Muscle layer of colon (tissue), 2 donors: ENCODE results near the gene MT1M.
A peak's percentile ranks its signal among the peaks of the same experiment; 100 is the strongest.

Experiments used
- H3K27ac ChIP-seq: one replicate; pipeline ENCODE4 v1.7.0; 2013; ENCODE audit warnings: low read depth, mild to moderate bottlenecking, low read length, moderate library complexity
- H3K27me3 ChIP-seq, 2 donors: one replicate each; pipeline ENCODE4 v1.7.0; 2013; ENCODE audit warnings: low read length in 2 of 2, mild to moderate bottlenecking in 2 of 2; ENCODE audit not compliant: insufficient read depth in 2 of 2, control insufficient read depth in 1 of 2
- H3K36me3 ChIP-seq: one replicate; pipeline ENCODE4 v1.7.0; 2013; ENCODE audit warnings: mild to moderate bottlenecking, low read length; ENCODE audit not compliant: insufficient read depth
- H3K4me1 ChIP-seq: one replicate; pipeline ENCODE4 v1.7.0; 2013; ENCODE audit warnings: mild to moderate bottlenecking, low read length; ENCODE audit not compliant: insufficient read depth
- H3K4me3 ChIP-seq, 2 donors: one replicate each; pipeline ENCODE4 v1.7.0; 2013; ENCODE audit warnings: low read length in 2 of 2, low read depth in 1 of 2, mild to moderate bottlenecking in 1 of 2, moderate library complexity in 1 of 2
- H3K9ac ChIP-seq: one replicate; pipeline ENCODE4 v1.7.0; 2013; ENCODE audit warnings: low read length
- H3K9me3 ChIP-seq: one replicate; pipeline ENCODE4 v1.7.0; 2013; ENCODE audit warnings: mild to moderate bottlenecking, low read length
- donor health status: abdominal sarcoma.
- donor health status: Adenocarcinoma of cecum.

The MT1M gene

GRCh38 chr16:56643080-56643778 is 10.8 kb downstream of the MT1M start:
- Histone ChIP-seq H3K4me1 (peaks cover 12% of the 10 kb centered on the region), H3K9me3 (no peaks in the 10 kb centered on the region), H3K27me3 (peaks cover 50 to 62% of the 10 kb centered on the region in 2 donors), H3K4me3 (peak overlapping the region; percentile 28 to 38), H3K9ac (no peak overlapping the region), H3K27ac (no peak overlapping the region), H3K36me3 (no peaks in the 10 kb centered on the region)

GRCh38 chr16:56643833-56644232 is 11.4 kb downstream of the MT1M start:
- H3K4me1 ChIP-seq: peaks cover 8% of the 10 kb centered on the region
- no peaks in the 10 kb centered on the region for H3K9me3 ChIP-seq
- no peak overlapping the region for H3K27ac ChIP-seq
- H3K27me3 ChIP-seq: peaks cover 47 to 62% of the 10 kb centered on the region in 2 donors
- H3K36me3 ChIP-seq: no peaks in the 10 kb centered on the region
- peak overlapping the region; percentile 28 to 38 for H3K4me3 ChIP-seq
- H3K9ac ChIP-seq: no peak overlapping the region

GRCh38 chr16:56645311-56645710 is 12.9 kb downstream of the MT1M start:
- Histone ChIP-seq H3K9ac (no peak overlapping the region), H3K9me3 (no peaks in the 10 kb centered on the region), H3K27ac (no peak overlapping the region), H3K4me3 (no peak overlapping the region), H3K4me1 (peaks cover 6% of the 10 kb centered on the region), H3K36me3 (no peaks in the 10 kb centered on the region), H3K27me3 (peaks cover 32 to 51% of the 10 kb centered on the region in 2 donors)

- no peak overlapping the region for H3K9ac ChIP-seq
- H3K4me3 ChIP-seq: no peak overlapping the region
- H3K4me1 ChIP-seq: peaks cover 6% of the 10 kb centered on the region
- H3K9me3 ChIP-seq: no peaks in the 10 kb centered on the region
- H3K27me3 ChIP-seq: peaks cover 28 to 51% of the 10 kb centered on the region in 2 donors
- no peak overlapping the region for H3K27ac ChIP-seq
- no peaks in the 10 kb centered on the region for H3K36me3 ChIP-seq
These were observed 13.4 kb downstream of the MT1M start for GRCh38 chr16:56645838-56646237.

GRCh38 chr16:56647641-56648431 is 15.4 kb downstream of the MT1M start:
- Histone ChIP-seq H3K36me3 (no peaks in the 10 kb centered on the region), H3K9me3 (no peaks in the 10 kb centered on the region), H3K4me3 (no peak overlapping the region), H3K4me1 (peaks cover 6% of the 10 kb centered on the region), H3K27ac (no peak overlapping the region), H3K9ac (no peak overlapping the region), H3K27me3 (peaks cover 28 to 51% of the 10 kb centered on the region in 2 donors)

GRCh38 chr16:56649271-56649670 is 16.8 kb downstream of the MT1M start:
- Histone ChIP-seq H3K9me3 (no peaks in the 10 kb centered on the region), H3K27me3 (peaks cover 23 to 36% of the 10 kb centered on the region in 2 donors), H3K4me1 (no peaks in the 10 kb centered on the region), H3K36me3 (no peaks in the 10 kb centered on the region), H3K4me3 (no peak overlapping the region), H3K9ac (no peak overlapping the region), H3K27ac (no peak overlapping the region)

- Histone ChIP-seq H3K4me3 (no peak overlapping the region), H3K4me1 (no peaks in the 10 kb centered on the region), H3K9me3 (no peaks in the 10 kb centered on the region), H3K36me3 (no peaks in the 10 kb centered on the region), H3K27ac (no peak overlapping the region), H3K27me3 (peaks cover 18 to 31% of the 10 kb centered on the region in 2 donors), H3K9ac (no peak overlapping the region)
These were observed 17.4 kb downstream of the MT1M start for GRCh38 chr16:56649820-56650219.

GRCh38 chr16:56651586-56651985 is 19.1 kb downstream of the MT1M start, which contains the start of gene MT1B:
MT1B (plus strand) TSS chr16:56651886; CDS start chr16:56651954, 68 bp downstream.
- no peaks in the 10 kb centered on the region for H3K36me3 ChIP-seq
- no peaks in the 10 kb centered on the region for H3K9me3 ChIP-seq
- no peak within 1 kb of the TSS for H3K9ac ChIP-seq
- no peak within 1 kb of the TSS for H3K27ac ChIP-seq
- peaks cover 6 to 17% of the 10 kb centered on the region in 2 donors for H3K27me3 ChIP-seq
- no peak within 1 kb of the TSS for H3K4me3 ChIP-seq
- H3K4me1 ChIP-seq: no peaks in the 10 kb centered on the region

GRCh38 chr16:56652600-56652999 is 20.1 kb downstream of the MT1M start:
- Histone ChIP-seq H3K4me3 (no peak overlapping the region), H3K9me3 (no peaks in the 10 kb centered on the region), H3K4me1 (no peaks in the 10 kb centered on the region), H3K36me3 (no peaks in the 10 kb centered on the region), H3K27me3 (peaks cover 6 to 14% of the 10 kb centered on the region in 2 donors), H3K27ac (no peak overlapping the region), H3K9ac (no peak overlapping the region)

GRCh38 chr16:56653218-56653617 is 20.8 kb downstream of the MT1M start:
- no peak overlapping the region for H3K9ac ChIP-seq
- no peaks in the 10 kb centered on the region for H3K36me3 ChIP-seq
- H3K4me1 ChIP-seq: peaks cover 6% of the 10 kb centered on the region
- no peak overlapping the region for H3K4me3 ChIP-seq
- no peak overlapping the region for H3K27ac ChIP-seq
- H3K27me3 ChIP-seq: peaks cover 5 to 14% of the 10 kb centered on the region in 2 donors
- H3K9me3 ChIP-seq: no peaks in the 10 kb centered on the region

GRCh38 chr16:56657555-56658326 is 25.3 kb downstream of the MT1M start, which contains the start of gene MT1F:
MT1F (plus strand) TSS chr16:56657959; CDS start chr16:56658059, 100 bp downstream.
- Histone ChIP-seq H3K27me3 (peaks cover 22 to 36% of the 10 kb centered on the region in 2 donors), H3K4me3 (peak within 1 kb of the TSS in 1 of 2 donors; percentile 53), H3K9ac (no peak within 1 kb of the TSS), H3K36me3 (no peaks in the 10 kb centered on the region), H3K9me3 (no peaks in the 10 kb centered on the region), H3K4me1 (peaks cover 11% of the 10 kb centered on the region), H3K27ac (no peak within 1 kb of the TSS)
